GM12865 (cell line): Measurements from ENCODE around the gene PPP1R14C.

ENCODE experiments used
- DNase-seq: peaks from one replicate; pipeline ENCODE4 v3.0.0; 2010; ENCODE audit warnings: low read depth
- H3K4me3 ChIP-seq: 2 replicates; pipeline ENCODE4 v1.5.1; 2011; ENCODE audit warnings: mild to moderate bottlenecking, low read depth, low read length, control low read depth
- TF ChIP-seq, protein P1 (sequence below): IDR thresholded peaks from 2 replicates; pipeline ENCODE4 v1.5.1; 2011; ENCODE audit warnings: low read length, control low read depth, low read depth, inconsistent platforms; ENCODE audit not compliant: insufficient read depth; ENCODE audit errors: missing control alignments

The PPP1R14C gene

DNA sequence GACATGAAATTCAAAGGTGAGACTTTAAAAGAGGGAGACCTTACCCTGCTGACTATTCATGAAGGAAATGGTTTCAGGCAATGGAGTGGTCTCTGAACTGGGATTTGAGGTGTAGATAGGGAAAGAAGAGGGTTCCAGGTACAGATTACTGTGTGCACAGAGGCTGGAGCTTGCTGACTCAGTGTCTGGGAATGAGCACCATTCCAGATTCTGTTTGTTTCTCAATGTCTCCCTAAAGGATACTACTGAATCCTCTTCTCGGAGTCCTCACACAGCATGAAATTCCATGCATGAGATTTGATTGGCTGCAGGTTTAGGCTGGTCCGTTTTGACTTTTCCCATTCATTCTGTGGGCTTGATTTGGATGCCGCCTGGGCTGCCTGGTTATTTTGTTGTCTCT lies 49.0 kb downstream of the PPP1R14C start:
- DNase-seq = no peak
- H3K4me3 ChIP-seq = no peak overlapping the region
- TF ChIP-seq, protein P1, sequence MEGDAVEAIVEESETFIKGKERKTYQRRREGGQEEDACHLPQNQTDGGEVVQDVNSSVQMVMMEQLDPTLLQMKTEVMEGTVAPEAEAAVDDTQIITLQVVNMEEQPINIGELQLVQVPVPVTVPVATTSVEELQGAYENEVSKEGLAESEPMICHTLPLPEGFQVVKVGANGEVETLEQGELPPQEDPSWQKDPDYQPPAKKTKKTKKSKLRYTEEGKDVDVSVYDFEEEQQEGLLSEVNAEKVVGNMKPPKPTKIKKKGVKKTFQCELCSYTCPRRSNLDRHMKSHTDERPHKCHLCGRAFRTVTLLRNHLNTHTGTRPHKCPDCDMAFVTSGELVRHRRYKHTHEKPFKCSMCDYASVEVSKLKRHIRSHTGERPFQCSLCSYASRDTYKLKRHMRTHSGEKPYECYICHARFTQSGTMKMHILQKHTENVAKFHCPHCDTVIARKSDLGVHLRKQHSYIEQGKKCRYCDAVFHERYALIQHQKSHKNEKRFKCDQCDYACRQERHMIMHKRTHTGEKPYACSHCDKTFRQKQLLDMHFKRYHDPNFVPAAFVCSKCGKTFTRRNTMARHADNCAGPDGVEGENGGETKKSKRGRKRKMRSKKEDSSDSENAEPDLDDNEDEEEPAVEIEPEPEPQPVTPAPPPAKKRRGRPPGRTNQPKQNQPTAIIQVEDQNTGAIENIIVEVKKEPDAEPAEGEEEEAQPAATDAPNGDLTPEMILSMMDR = no peak

DNA sequence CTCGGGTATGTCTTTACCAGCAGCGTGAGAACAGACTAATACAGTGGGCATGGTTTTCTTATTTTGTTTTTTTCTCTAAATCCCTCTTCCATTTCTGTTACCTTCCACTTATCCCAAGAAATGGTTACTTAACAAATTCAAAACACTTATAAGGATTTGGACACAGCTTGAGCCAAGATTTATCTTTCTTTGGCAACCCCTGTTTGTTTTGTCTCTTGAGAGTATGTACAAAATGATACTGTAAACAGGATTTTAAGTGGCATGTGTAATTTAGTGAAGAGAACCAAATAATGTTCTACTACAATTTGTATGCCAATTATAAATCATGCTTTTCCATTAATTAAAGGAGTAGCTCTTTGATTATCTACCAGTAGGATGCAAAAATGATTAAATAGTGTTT lies 51.4 kb downstream of the PPP1R14C start:
- H3K4me3 ChIP-seq = no peak overlapping the region
- no peak for DNase-seq
- TF ChIP-seq, protein P1 = no peak

DNA sequence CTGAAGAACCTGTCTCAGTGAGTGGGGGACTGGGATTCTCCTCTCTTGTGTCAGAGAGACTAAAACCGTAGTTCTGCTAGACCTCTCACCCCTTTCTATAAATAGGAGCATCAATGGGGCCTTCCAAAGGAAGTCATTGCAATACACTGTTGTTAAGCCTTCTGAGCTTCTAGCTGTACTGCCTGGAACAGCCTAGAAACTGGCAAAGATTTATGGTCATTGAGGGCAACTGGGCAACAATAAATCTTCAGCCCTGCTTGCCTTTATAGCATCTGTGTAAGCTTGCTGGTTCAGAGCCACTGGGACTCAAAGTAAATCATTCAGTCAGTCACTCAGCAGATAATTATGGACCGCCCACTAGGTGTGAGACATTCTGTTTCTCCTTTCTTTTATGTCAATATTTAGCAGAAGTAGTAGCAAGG lies 53.2 kb downstream of the PPP1R14C start:
- no peak for DNase-seq
- no peak overlapping the region for H3K4me3 ChIP-seq
- TF ChIP-seq, protein P1 = no peak

DNA sequence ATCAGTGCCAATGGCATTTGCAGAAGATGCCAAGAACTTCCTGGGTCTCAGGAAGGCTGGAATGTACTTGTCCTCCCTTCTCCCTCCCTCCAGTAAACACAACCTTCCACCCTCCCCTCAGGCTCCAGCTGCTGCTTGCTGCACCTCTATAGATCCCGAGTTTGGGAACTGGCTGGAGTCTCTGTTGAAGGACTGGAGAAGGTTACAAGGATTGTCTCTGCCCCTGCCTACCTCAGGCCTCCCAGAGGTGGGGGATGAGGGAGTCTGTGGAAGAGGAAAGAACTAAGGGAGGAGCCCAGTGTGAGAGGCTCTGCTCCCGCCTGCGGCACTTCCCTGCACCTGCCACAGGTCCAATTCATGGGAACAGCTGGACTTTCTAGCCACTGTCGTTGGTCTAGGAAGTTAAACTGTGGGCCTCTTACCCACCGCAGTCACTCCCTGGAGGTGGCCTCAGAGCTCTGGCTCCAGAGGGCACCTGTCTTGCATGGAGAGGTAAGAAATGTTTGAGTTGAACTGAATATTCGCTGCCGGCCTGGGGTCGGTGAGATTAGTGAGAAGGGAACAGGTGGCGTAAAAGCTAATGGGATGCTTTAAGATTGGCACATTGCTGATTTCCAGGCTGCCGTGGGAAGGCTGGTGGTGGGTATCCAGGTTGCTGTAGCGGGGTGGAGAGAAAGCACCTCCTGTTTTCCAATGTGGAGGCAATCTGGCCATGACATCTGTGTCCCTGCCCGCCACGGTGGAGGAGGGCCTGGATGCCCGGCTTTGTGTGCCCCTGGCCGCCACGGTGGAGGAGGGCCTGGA lies 54.3 kb downstream of the PPP1R14C start:
- DNase-seq = no peak
- TF ChIP-seq, protein P1 = no peak

DNA sequence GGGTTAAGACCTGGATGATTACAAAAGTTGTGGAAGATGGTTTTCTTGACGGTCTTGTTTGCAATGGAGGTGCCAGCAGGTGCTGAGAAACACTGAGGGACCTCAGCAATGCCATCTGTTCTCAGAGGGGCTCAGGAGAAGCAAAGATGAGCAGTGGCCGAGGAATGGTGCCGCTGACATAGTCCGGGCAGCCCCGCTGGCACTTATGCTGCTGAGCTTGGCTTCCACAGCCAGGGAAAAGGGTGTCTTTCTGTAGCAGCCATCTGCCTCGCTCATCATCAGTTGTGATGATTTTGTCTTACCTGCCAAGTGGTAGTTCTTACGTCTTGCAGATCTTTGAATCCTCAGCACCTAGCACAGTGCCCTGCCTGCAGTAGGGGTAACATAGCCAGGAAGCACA lies 55.7 kb downstream of the PPP1R14C start:
- no peak for DNase-seq
- no peak overlapping the region for H3K4me3 ChIP-seq
- TF ChIP-seq, protein P1 = no peak

More for the DNA sequence above, 54.3 kb downstream of the PPP1R14C start:
- H3K4me3 ChIP-seq = no peak overlapping the region

DNA sequence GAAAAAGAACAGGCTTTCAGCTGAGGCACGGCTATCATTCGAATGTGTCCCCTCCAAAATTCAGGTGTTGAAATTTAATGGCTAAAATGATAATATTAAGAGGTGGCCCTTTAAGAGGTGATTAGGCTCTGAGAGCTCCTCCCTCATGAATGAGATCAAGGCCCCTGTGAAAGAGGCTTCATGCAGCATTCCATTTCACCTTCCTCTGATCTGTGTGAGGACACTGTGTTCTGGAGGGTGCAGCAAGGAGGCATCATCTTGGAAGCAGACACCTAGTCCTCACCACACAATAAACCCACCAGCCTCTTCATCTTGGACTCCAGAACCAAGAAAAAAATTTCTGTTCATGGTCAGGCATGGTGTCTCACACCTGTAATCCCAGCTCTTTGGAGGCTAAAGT lies 56.4 kb downstream of the PPP1R14C start:
- no peak for DNase-seq
- H3K4me3 ChIP-seq = no peak overlapping the region
- TF ChIP-seq, protein P1 = no peak
